SK-N-SH (cell line): ENCODE results near the gene PSMB11. TPM values are rescaled to one million over a fixed set of nuclear protein-coding genes. Genes with fewer than 3 reads are reported as not detected.

Experiments
- CTCF ChIA-PET: fragments of 300-600, 350-600 bp; formaldehyde crosslinking; extraction: SDS; loops from one replicate; lab custom pipeline; 2021; lab: Yijun Ruan, JAX
- POLR2A ChIA-PET: fragments of 350-600 bp; sonication (Branson Sonifier 250); formaldehyde crosslinking; extraction: SDS; loops from one replicate; lab custom pipeline; 2020; ENCODE audit warnings: antibody characterized with exemption, inconsistent platforms; lab: Yijun Ruan, JAX
- DNase-seq: peaks from one replicate; pipeline ENCODE4 v3.0.0; 2012
- H2AFZ ChIP-seq: fragments of 200-600 bp; sonication (generic); 2 replicates; pipeline ENCODE4 v1.8.1; 2016; ENCODE audit warnings: antibody characterized with exemption, mild to moderate bottlenecking, low read depth
- H3F3A ChIP-seq: fragments of 200-600 bp; sonication (generic); replicated peaks from 2 replicates; pipeline ENCODE3; 2016; ENCODE audit warnings: antibody characterized with exemption, mild to moderate bottlenecking; ENCODE audit not compliant: insufficient read depth
- H3K27ac ChIP-seq, 2 experiments: fragments of 200-500 bp in 1 of 2; fragments of 200-600 bp in 1 of 2; sonication (Bioruptor generic) in 1 of 2; sonication (generic), shearing (Covaris generic) in 1 of 2; 2 replicates each; pipeline versions ENCODE4 v1.5.1 to v1.6.1; 2014 to 2016; ENCODE audit warnings: low read depth in 2 of 2, inconsistent platforms in 1 of 2, low read length in 1 of 2, mild to moderate bottlenecking in 1 of 2, mixed read lengths in 1 of 2
- H3K27me3 ChIP-seq: fragments of 200-600 bp; sonication (generic), shearing (Covaris generic); 2 replicates; pipeline ENCODE4 v1.6.1; 2016; ENCODE audit warnings: mixed run types; ENCODE audit not compliant: insufficient read depth
- H3K36me3 ChIP-seq, 2 experiments: fragments of 200-500 bp in 1 of 2; fragments of 200-600 bp in 1 of 2; sonication (Bioruptor generic) in 1 of 2; sonication (generic) in 1 of 2; replicated peaks in 1 of 2; 2 replicates each; pipeline versions ENCODE3 to v1.5.1; 2014 to 2016; ENCODE audit warnings: low read length in 1 of 2, mild to moderate bottlenecking in 1 of 2; ENCODE audit not compliant: insufficient read depth in 2 of 2, control insufficient read depth in 1 of 2
- H3K4me1 ChIP-seq, 2 experiments: fragments of 200-500 bp in 1 of 2; fragments of 200-600 bp in 1 of 2; sonication (Bioruptor generic) in 1 of 2; sonication (generic), shearing (Covaris generic) in 1 of 2; 2 replicates each; pipeline versions ENCODE4 v1.5.1 to v1.6.1; 2014 to 2016; ENCODE audit warnings: low read depth in 1 of 2, low read length in 1 of 2, mixed run types in 1 of 2; ENCODE audit not compliant: insufficient read depth in 2 of 2, control insufficient read depth in 1 of 2
- H3K4me2 ChIP-seq: fragments of 200-600 bp; sonication (generic), shearing (Covaris generic); 2 replicates; pipeline ENCODE4 v1.6.1; 2017; ENCODE audit warnings: mixed run types
- H3K4me3 ChIP-seq, 2 experiments: fragments of 200-500 bp in 1 of 2; fragments of 200-600 bp in 1 of 2; sonication (Bioruptor generic) in 1 of 2; sonication (generic), shearing (Covaris generic) in 1 of 2; 2 replicates each; pipeline versions ENCODE4 v1.5.1 to v1.8.1; 2014 to 2016; ENCODE audit warnings: low read depth in 2 of 2, inconsistent platforms in 1 of 2, low read length in 1 of 2, mild to moderate bottlenecking in 1 of 2, mixed read lengths in 1 of 2, moderate library complexity in 1 of 2
- H3K79me2 ChIP-seq: fragments of 200-600 bp; sonication (generic); 2 replicates; pipeline ENCODE4 v1.8.1; 2017; ENCODE audit warnings: mild to moderate bottlenecking; ENCODE audit not compliant: insufficient read depth
- H3K9ac ChIP-seq: fragments of 200-600 bp; sonication (generic); 2 replicates; pipeline ENCODE4 v1.6.1; 2017; ENCODE audit warnings: mixed run types
- H3K9me2 ChIP-seq: fragments of 200-600 bp; sonication (generic); 2 replicates; pipeline ENCODE4 v1.6.1; 2017; ENCODE audit warnings: mixed run types
- H3K9me3 ChIP-seq: fragments of 200-600 bp; sonication (generic); 2 replicates; pipeline ENCODE4 v1.6.1; 2017; ENCODE audit warnings: mixed run types, mild to moderate bottlenecking, moderate library complexity
- H4K20me1 ChIP-seq: fragments of 200-600 bp; sonication (generic); 2 replicates; pipeline ENCODE4 v1.6.1; 2017; ENCODE audit warnings: mild to moderate bottlenecking, mixed run types; ENCODE audit not compliant: insufficient read depth
- CHD2 ChIP-seq: fragments of 150-350 bp; IDR thresholded peaks from 2 replicates; pipeline ENCODE4 v1.6.1; 2018; ENCODE audit warnings: low read length; ENCODE audit not compliant: partially characterized antibody
- EZH2phosphoT487 ChIP-seq: fragments of 200-600 bp; sonication (generic); IDR thresholded peaks from 2 replicates; pipeline ENCODE4 v1.6.1; 2017; ENCODE audit warnings: low read depth, mixed run types, mild to moderate bottlenecking, antibody characterized with exemption, moderate library complexity, borderline replicate concordance
- FOSL2 ChIP-seq: IDR thresholded peaks from 2 replicates; pipeline ENCODE4 v1.4.0; 2012; ENCODE audit warnings: low read depth, mild to moderate bottlenecking, moderate library complexity, borderline replicate concordance
- MXI1 ChIP-seq: IDR thresholded peaks from 2 replicates; pipeline ENCODE4 v1.6.1; 2012; ENCODE audit warnings: mild to moderate bottlenecking, low read depth, low read length, improper control_type of control experiment
- NRF1 ChIP-seq: IDR thresholded peaks from 2 replicates; pipeline ENCODE4 v1.6.1; 2012; ENCODE audit warnings: low read depth, mild to moderate bottlenecking, low read length
- RCOR1 ChIP-seq: fragments of 150-350 bp; IDR thresholded peaks from 2 replicates; pipeline ENCODE4 v1.6.1; 2017; ENCODE audit warnings: antibody characterized with exemption, low read length
- SMC3 ChIP-seq: IDR thresholded peaks from 2 replicates; pipeline ENCODE4 v1.6.1; 2012; ENCODE audit warnings: low read depth, low read length, improper control_type of control experiment
- WGBS: methylation state at CpG from one replicate; pipeline ENCODE4 v1.1.6; 2017; ENCODE audit warnings: low lambda C conversion rate; 5-methylcytosine and 5-hydroxymethylcytosine counted together
- polyA plus RNA-seq, 3 experiments: library from polyadenylated mRNA; depleted of rRNA; stranded (reverse); fragments of >200 nt; gene quantifications; 2 replicates each; pipeline ENCODE4 v1.2.3, GENCODE V29; 2012
- TF ChIP-seq, protein P1 (sequence below): fragments of 200-600 bp; sonication (generic); IDR thresholded peaks from 2 replicates; pipeline ENCODE4 v1.6.1; 2017; ENCODE audit warnings: antibody characterized with exemption, mild to moderate bottlenecking, moderate library complexity
- TF ChIP-seq, protein P2 (sequence below): IDR thresholded peaks from 2 replicates; pipeline ENCODE4 v1.4.0; 2012; ENCODE audit warnings: low read depth, borderline replicate concordance
- TF ChIP-seq, protein P3 (sequence below): fragments of 150-350 bp; IDR thresholded peaks from 2 replicates; pipeline ENCODE4 v1.6.1; 2017; ENCODE audit warnings: antibody characterized with exemption, low read length, low read depth, borderline replicate concordance
- TF ChIP-seq, protein P4 (sequence below): IDR thresholded peaks from 2 replicates; pipeline ENCODE4; 2012

The PSMB11 gene
- polyA plus RNA-seq, 1 of the 3 experiments (the other 2 are of a cell fraction) = not detected

DNA sequence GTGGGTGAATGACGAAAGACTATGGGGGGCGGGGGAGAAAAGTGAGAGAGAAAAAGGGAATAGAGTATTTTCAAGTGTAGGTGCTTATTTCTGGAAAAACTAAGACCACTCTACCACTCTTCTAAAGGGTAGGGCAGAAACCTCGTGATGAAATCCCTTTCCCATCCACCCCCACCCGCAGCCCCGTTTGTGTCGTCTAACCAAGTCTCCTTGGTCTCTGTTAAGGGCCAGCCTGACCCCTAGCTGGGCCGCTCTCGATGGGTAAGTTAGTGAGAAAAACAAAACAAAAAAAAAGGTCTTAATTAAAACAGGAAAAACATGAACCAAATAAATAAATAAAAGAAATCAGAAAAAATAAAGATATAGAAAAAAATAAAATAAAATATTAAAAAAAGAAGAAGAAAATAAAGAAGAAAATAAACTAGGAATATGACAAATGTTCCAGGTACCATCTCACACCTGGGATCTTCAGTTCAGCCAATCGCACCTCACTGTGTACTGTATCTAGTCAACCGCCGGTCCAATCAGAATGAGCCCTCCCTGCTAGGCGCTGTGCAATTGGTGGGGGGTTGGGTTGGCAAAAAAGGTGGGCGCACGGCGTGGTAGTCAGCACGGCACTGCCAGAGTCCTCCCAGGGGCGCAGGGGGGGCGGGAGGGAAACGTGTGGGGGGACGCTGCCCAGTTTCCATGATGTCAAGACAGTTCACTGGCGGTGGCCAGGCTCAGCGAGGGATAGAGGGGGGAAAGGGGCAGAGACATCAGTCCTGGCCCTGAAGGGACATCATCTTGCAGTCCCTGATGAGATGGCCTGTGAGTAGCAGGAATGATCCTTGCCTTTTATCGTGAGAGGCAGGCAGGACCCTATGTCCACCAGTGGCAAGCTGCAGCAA, 25.1 kb downstream of the PSMB11 start (continued):
- TF ChIP-seq, protein P1, sequence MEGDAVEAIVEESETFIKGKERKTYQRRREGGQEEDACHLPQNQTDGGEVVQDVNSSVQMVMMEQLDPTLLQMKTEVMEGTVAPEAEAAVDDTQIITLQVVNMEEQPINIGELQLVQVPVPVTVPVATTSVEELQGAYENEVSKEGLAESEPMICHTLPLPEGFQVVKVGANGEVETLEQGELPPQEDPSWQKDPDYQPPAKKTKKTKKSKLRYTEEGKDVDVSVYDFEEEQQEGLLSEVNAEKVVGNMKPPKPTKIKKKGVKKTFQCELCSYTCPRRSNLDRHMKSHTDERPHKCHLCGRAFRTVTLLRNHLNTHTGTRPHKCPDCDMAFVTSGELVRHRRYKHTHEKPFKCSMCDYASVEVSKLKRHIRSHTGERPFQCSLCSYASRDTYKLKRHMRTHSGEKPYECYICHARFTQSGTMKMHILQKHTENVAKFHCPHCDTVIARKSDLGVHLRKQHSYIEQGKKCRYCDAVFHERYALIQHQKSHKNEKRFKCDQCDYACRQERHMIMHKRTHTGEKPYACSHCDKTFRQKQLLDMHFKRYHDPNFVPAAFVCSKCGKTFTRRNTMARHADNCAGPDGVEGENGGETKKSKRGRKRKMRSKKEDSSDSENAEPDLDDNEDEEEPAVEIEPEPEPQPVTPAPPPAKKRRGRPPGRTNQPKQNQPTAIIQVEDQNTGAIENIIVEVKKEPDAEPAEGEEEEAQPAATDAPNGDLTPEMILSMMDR = no peak
- TF ChIP-seq MXI1 = no peak
- TF ChIP-seq NRF1 = no peak
- TF ChIP-seq RCOR1 = no peak
- TF ChIP-seq, protein P2, sequence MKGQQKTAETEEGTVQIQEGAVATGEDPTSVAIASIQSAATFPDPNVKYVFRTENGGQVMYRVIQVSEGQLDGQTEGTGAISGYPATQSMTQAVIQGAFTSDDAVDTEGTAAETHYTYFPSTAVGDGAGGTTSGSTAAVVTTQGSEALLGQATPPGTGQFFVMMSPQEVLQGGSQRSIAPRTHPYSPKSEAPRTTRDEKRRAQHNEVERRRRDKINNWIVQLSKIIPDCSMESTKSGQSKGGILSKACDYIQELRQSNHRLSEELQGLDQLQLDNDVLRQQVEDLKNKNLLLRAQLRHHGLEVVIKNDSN = no peak
- no peak for TF ChIP-seq CHD2

DNA sequence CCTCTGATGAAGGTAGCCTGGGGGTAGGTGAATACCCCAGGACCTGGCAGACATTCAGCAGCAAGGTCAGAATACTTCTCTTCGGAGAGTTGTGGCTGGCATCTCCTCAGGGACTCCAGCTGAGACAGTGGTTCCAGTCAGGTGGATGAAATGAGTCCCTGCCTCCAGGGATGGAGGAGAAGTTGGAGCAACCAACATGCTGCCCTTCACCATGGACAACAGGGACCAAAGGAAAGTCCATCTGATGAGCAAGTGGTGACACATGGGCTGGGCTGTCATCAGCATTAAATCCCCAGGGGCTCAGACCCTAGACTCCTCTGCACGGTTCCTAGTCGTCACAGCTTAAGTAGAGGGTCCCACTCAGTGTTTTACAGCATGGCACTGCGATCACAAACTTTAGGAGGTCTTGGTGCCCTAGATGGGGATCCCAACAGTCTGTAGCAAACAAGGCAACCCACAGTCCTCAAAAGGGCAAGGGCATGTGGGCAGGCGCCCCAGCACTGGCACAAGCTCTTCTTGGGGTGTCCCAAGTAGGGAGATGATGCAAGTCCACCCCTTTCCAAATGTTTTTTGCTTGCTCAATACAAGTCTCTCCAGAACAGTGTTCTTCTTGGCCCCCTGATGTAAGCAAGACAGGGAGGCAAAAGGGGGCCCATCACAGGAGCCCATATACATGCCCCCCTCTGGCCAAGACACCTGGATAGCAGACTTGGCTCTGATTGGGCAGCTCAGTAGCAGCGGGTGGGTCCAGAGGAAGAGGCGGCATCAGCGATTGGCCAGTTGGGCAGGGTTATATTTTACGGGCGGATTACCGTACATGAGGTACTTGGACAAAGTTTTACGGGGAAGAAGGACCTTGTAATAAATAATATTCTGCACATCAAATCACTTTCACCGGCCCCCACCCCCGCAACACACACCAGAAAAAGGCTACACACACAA, 26.1 kb downstream of the PSMB11 start:
- CTCF ChIA-PET = interaction anchor here (0.8 to 33.1 kb wide), 48 partner anchors 9 to 227 kb away, joined by 3 to 1566 read pairs (median 6); partner anchors contain the start of genes ACIN1, AJUBA, C14orf119 and CDH24
- DNase-seq = no peak
- peaks cover 66% of the 10 kb centered on the region for H3K79me2 ChIP-seq
- peak overlapping the region; percentile 32; the same call in 1 of the 2 replicates for H3K4me2 ChIP-seq
- H3K9me3 ChIP-seq = no peaks in the 10 kb centered on the region
- no peak overlapping the region for H3K9ac ChIP-seq
- H3K27me3 ChIP-seq = no peaks in the 10 kb centered on the region
- no peak overlapping the region for H2AFZ ChIP-seq
- peaks cover 56 to 63% of the 10 kb centered on the region in 2 experiments for H3K36me3 ChIP-seq
- TF ChIP-seq, protein P1 = no peak
- TF ChIP-seq FOSL2 (no peak), SMC3 (no peak), EZH2phosphoT487 (no peak)
- TF ChIP-seq, protein P2 = no peak
- TF ChIP-seq, protein P3, sequence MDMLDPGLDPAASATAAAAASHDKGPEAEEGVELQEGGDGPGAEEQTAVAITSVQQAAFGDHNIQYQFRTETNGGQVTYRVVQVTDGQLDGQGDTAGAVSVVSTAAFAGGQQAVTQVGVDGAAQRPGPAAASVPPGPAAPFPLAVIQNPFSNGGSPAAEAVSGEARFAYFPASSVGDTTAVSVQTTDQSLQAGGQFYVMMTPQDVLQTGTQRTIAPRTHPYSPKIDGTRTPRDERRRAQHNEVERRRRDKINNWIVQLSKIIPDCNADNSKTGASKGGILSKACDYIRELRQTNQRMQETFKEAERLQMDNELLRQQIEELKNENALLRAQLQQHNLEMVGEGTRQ = no peak
- TF ChIP-seq, protein P4, sequence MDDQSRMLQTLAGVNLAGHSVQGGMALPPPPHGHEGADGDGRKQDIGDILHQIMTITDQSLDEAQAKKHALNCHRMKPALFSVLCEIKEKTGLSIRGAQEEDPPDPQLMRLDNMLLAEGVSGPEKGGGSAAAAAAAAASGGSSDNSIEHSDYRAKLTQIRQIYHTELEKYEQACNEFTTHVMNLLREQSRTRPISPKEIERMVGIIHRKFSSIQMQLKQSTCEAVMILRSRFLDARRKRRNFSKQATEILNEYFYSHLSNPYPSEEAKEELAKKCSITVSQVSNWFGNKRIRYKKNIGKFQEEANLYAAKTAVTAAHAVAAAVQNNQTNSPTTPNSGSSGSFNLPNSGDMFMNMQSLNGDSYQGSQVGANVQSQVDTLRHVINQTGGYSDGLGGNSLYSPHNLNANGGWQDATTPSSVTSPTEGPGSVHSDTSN = no peak
- peak overlapping the region in 1 of 2 experiments; percentile 50; a peak in 1 of 4 replicates for H3K4me3 ChIP-seq
- H3F3A ChIP-seq = peaks cover 34% of the 10 kb centered on the region
- WGBS = 73% methylated on average over 13 of the region's 14 CpGs
- H4K20me1 ChIP-seq = peaks cover 39% of the 10 kb centered on the region
- POLR2A ChIA-PET = interaction anchor here (0.8 to 1.8 kb wide), 4 partner anchors 10 to 82 kb away, joined by 3 to 11 read pairs (median 5); partner anchors contain the start of genes ACIN1 and C14orf119
- H3K27ac ChIP-seq = peak overlapping the region in 1 of 2 experiments; percentile 1; a peak in 1 of 4 replicates
- no peaks in the 10 kb centered on the region for H3K9me2 ChIP-seq
- peaks cover 20 to 35% of the 10 kb centered on the region in 2 experiments for H3K4me1 ChIP-seq
